GM12878 (cell line): Measurements from ENCODE around the gene HSPA1B. TPM values are rescaled to one million over a fixed set of nuclear protein-coding genes. Genes with fewer than 3 reads are reported as not detected.

ENCODE experiments used
- ASH2L ChIP-seq: fragments of 300-600, 200-600 bp; sonication (generic); IDR thresholded peaks from 2 replicates; pipeline ENCODE4 v1.6.1; 2017; ENCODE audit warnings: low read depth, mild to moderate bottlenecking, borderline replicate concordance
- ATF7 ChIP-seq: fragments of 450-650 bp; IDR thresholded peaks from 2 replicates; pipeline ENCODE4 v1.6.1; 2016; ENCODE audit warnings: low read depth, mild to moderate bottlenecking
- CHD4 ChIP-seq: fragments of 200-600 bp; sonication (generic); IDR thresholded peaks from 2 replicates; pipeline ENCODE4 v1.6.1; 2016; ENCODE audit warnings: mild to moderate bottlenecking
- HDGF ChIP-seq: fragments of 450-650 bp; IDR thresholded peaks from 2 replicates; pipeline ENCODE4 v1.6.1; 2016; ENCODE audit warnings: antibody characterized with exemption
- IKZF1 ChIP-seq: fragments of 450-650 bp; conservative IDR thresholded peaks from 2 replicates; pipeline ENCODE4 v1.6.1; 2017; ENCODE audit warnings: antibody characterized with exemption, mild to moderate bottlenecking
- KAT2A ChIP-seq: conservative IDR thresholded peaks from 2 replicates; pipeline ENCODE4 v1.6.1; 2011; ENCODE audit warnings: low read depth, low read length; ENCODE audit not compliant: control insufficient read depth
- MEF2A ChIP-seq: IDR thresholded peaks from 2 replicates; pipeline ENCODE4 v1.6.1; 2011; ENCODE audit warnings: low read depth, mild to moderate bottlenecking, low read length, moderate library complexity; ENCODE audit not compliant: insufficient read depth
- NBN ChIP-seq: fragments of 450-650 bp; IDR thresholded peaks from 2 replicates; pipeline ENCODE4 v1.6.1; 2016
- POLR2A ChIP-seq: IDR thresholded peaks from 2 replicates; pipeline ENCODE4 v1.6.1; 2011; ENCODE audit warnings: low read depth, mild to moderate bottlenecking, low read length
- SPI1 ChIP-seq: IDR thresholded peaks from 2 replicates; pipeline ENCODE4 v1.6.1; 2011; ENCODE audit warnings: low read depth, mild to moderate bottlenecking, low read length, moderate library complexity, borderline replicate concordance; ENCODE audit not compliant: insufficient read depth
- ZNF24 ChIP-seq: fragments of 450-650 bp; IDR thresholded peaks from 2 replicates; pipeline ENCODE4 v1.6.1; 2017; ENCODE audit warnings: antibody characterized with exemption, mild to moderate bottlenecking
- ZNF384 ChIP-seq: IDR thresholded peaks from 2 replicates; pipeline ENCODE4 v1.6.1; 2012; ENCODE audit warnings: low read depth, mild to moderate bottlenecking, low read length, improper control_type of control experiment, borderline replicate concordance
- ZSCAN29 ChIP-seq: fragments of 450-650 bp; IDR thresholded peaks from 2 replicates; pipeline ENCODE4 v1.6.1; 2017; ENCODE audit warnings: mild to moderate bottlenecking, moderate library complexity
- polyA plus RNA-seq, 11 experiments: library from polyadenylated mRNA; depleted of rRNA in 4 of 11; unstranded in 6 of 11; stranded (reverse) in 5 of 11; fragments of >200 nt; fragmentation: Nextera tagmentation in 4 of 11; fragmentation: Illumina TruSeq in 1 of 11; extraction: Ambion mirVana in 4 of 11; extraction: Trizol in 1 of 11; gene quantifications; 1 replicate in 1 of 11; 2 replicates in 10 of 11; pipeline versions ENCODE4 v1.2.1 to v1.2.3, GENCODE V29; 2011 to 2016; ENCODE audit warnings: inconsistent platforms in 2 of 11, missing spikeins in 2 of 11, low read depth in 1 of 11
- total RNA-seq, 4 experiments: library from RNA; depleted of rRNA in 3 of 4; stranded (reverse); fragments of >200 nt in 3 of 4; fragmentation: Illumina TruSeq in 1 of 4; extraction: Trizol in 1 of 4; gene quantifications; 2 replicates each; pipeline versions ENCODE4 v1.2.1 to v1.2.3, GENCODE V29; 2013 to 2021
- TF ChIP-seq, protein P1 (sequence below): fragments of 450-650 bp; formaldehyde crosslinking; IDR thresholded peaks from 2 replicates; pipeline ENCODE4 v1.4.0; 2022; ENCODE audit warnings: mild to moderate bottlenecking, moderate library complexity
- TF ChIP-seq, protein P2 (sequence below): IDR thresholded peaks from 2 replicates; pipeline ENCODE4 v1.6.1; 2012; ENCODE audit warnings: improper control_type of control experiment, low read depth, low read length; ENCODE audit not compliant: insufficient replicate concordance
- TF ChIP-seq, protein P3 (sequence below): fragments of 450-650 bp; IDR thresholded peaks from 2 replicates; pipeline ENCODE4 v1.6.1; 2016; ENCODE audit warnings: mild to moderate bottlenecking, moderate library complexity, borderline replicate concordance

Gene HSPA1B
- total and polyA plus RNA-seq, 10 of the 15 experiments (the other 5 are each of a cell fraction or from before 2014, with no cell fraction given), result 0.11 to 40.5 (median 12.8) TPM

DNA sequence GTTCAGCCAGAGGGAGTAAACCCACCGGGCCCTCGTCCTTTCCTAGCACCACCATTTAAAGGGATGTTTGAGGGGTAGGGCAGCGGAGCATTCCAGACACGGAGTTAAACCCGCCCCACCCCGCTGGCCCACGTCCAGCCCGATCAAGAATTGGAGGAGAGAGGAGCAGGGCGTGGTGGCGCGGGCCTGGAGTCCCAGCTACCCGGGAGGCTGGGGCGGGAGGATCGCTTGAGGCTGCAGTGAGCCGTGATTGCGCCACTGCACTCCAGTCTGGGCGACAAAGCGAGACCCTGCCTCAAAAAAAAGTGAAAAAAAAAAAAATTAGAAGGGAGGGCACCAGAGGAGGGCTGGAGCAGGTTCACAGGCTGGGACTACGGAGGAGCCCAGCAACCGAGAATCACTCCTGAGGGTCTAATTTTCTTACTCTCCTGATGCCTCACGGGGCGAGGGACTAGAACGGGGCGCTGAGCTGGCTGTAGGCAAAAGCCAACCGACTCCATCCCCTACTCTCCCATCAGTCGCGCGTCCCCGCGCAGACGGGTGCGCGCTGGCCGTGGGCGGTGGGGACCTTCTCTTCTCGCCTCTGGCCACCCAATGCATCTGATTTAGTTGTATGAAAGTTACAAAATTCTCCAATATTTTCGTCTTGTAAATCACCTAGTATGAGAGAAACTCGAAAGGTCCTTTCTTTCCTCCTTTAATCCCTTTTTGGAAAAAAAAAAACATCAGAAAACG, 6.1 kb upstream of the HSPA1B start (continued):
- TF ChIP-seq ASH2L (no peak), SPI1 (no peak), NBN (peak; percentile 47; the same call in 1 of the 2 replicates), ZNF384 (peak; percentile 52; the same call in 1 of the 2 replicates), IKZF1 (no peak), MEF2A (0 out of 2 replicates have a peak, but pooled peaks have one; percentile 18), CHD4 (no peak), POLR2A (peak; percentile 83), KAT2A (no peak), ATF7 (no peak), HDGF (no peak), ZNF24 (no peak), ZSCAN29 (no peak)
- TF ChIP-seq, protein P1, sequence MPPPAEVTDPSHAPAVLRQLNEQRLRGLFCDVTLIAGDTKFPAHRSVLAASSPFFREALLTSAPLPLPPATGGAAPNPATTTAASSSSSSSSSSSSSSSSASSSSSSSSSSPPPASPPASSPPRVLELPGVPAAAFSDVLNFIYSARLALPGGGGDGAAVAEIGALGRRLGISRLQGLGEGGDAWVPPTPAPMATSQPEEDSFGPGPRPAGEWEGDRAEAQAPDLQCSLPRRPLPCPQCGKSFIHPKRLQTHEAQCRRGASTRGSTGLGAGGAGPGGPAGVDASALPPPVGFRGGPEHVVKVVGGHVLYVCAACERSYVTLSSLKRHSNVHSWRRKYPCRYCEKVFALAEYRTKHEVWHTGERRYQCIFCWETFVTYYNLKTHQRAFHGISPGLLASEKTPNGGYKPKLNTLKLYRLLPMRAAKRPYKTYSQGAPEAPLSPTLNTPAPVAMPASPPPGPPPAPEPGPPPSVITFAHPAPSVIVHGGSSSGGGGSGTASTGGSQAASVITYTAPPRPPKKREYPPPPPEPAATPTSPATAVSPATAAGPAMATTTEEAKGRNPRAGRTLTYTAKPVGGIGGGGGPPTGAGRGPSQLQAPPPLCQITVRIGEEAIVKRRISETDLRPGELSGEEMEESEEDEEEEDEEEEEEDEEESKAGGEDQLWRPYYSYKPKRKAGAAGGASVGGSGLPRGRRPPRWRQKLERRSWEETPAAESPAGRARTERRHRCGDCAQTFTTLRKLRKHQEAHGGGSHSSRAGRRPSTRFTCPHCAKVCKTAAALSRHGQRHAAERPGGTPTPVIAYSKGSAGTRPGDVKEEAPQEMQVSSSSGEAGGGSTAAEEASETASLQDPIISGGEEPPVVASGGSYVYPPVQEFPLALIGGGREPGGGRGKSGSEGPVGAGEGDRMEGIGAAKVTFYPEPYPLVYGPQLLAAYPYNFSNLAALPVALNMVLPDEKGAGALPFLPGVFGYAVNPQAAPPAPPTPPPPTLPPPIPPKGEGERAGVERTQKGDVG (CRISPR knock-in tag), result no peak
- TF ChIP-seq, protein P2, sequence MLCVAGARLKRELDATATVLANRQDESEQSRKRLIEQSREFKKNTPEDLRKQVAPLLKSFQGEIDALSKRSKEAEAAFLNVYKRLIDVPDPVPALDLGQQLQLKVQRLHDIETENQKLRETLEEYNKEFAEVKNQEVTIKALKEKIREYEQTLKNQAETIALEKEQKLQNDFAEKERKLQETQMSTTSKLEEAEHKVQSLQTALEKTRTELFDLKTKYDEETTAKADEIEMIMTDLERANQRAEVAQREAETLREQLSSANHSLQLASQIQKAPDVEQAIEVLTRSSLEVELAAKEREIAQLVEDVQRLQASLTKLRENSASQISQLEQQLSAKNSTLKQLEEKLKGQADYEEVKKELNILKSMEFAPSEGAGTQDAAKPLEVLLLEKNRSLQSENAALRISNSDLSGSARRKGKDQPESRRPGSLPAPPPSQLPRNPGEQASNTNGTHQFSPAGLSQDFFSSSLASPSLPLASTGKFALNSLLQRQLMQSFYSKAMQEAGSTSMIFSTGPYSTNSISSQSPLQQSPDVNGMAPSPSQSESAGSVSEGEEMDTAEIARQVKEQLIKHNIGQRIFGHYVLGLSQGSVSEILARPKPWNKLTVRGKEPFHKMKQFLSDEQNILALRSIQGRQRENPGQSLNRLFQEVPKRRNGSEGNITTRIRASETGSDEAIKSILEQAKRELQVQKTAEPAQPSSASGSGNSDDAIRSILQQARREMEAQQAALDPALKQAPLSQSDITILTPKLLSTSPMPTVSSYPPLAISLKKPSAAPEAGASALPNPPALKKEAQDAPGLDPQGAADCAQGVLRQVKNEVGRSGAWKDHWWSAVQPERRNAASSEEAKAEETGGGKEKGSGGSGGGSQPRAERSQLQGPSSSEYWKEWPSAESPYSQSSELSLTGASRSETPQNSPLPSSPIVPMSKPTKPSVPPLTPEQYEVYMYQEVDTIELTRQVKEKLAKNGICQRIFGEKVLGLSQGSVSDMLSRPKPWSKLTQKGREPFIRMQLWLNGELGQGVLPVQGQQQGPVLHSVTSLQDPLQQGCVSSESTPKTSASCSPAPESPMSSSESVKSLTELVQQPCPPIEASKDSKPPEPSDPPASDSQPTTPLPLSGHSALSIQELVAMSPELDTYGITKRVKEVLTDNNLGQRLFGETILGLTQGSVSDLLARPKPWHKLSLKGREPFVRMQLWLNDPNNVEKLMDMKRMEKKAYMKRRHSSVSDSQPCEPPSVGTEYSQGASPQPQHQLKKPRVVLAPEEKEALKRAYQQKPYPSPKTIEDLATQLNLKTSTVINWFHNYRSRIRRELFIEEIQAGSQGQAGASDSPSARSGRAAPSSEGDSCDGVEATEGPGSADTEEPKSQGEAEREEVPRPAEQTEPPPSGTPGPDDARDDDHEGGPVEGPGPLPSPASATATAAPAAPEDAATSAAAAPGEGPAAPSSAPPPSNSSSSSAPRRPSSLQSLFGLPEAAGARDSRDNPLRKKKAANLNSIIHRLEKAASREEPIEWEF, result no peak
- TF ChIP-seq, protein P3, sequence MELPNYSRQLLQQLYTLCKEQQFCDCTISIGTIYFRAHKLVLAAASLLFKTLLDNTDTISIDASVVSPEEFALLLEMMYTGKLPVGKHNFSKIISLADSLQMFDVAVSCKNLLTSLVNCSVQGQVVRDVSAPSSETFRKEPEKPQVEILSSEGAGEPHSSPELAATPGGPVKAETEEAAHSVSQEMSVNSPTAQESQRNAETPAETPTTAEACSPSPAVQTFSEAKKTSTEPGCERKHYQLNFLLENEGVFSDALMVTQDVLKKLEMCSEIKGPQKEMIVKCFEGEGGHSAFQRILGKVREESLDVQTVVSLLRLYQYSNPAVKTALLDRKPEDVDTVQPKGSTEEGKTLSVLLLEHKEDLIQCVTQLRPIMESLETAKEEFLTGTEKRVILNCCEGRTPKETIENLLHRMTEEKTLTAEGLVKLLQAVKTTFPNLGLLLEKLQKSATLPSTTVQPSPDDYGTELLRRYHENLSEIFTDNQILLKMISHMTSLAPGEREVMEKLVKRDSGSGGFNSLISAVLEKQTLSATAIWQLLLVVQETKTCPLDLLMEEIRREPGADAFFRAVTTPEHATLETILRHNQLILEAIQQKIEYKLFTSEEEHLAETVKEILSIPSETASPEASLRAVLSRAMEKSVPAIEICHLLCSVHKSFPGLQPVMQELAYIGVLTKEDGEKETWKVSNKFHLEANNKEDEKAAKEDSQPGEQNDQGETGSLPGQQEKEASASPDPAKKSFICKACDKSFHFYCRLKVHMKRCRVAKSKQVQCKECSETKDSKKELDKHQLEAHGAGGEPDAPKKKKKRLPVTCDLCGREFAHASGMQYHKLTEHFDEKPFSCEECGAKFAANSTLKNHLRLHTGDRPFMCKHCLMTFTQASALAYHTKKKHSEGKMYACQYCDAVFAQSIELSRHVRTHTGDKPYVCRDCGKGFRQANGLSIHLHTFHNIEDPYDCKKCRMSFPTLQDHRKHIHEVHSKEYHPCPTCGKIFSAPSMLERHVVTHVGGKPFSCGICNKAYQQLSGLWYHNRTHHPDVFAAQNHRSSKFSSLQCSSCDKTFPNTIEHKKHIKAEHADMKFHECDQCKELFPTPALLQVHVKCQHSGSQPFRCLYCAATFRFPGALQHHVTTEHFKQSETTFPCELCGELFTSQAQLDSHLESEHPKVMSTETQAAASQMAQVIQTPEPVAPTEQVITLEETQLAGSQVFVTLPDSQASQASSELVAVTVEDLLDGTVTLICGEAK, result no peak
